Measurements from ENCODE around the gene HOXD9. TPM values are rescaled to one million over a fixed set of nuclear protein-coding genes. Genes with fewer than 3 reads are reported as not detected.
A peak's percentile ranks its signal among the peaks of the same experiment; 100 is the strongest.

HOXD9 gene
- total RNA-seq, 2 donors from 2014 or later: 0.33 to 1.6 TPM

DNA sequence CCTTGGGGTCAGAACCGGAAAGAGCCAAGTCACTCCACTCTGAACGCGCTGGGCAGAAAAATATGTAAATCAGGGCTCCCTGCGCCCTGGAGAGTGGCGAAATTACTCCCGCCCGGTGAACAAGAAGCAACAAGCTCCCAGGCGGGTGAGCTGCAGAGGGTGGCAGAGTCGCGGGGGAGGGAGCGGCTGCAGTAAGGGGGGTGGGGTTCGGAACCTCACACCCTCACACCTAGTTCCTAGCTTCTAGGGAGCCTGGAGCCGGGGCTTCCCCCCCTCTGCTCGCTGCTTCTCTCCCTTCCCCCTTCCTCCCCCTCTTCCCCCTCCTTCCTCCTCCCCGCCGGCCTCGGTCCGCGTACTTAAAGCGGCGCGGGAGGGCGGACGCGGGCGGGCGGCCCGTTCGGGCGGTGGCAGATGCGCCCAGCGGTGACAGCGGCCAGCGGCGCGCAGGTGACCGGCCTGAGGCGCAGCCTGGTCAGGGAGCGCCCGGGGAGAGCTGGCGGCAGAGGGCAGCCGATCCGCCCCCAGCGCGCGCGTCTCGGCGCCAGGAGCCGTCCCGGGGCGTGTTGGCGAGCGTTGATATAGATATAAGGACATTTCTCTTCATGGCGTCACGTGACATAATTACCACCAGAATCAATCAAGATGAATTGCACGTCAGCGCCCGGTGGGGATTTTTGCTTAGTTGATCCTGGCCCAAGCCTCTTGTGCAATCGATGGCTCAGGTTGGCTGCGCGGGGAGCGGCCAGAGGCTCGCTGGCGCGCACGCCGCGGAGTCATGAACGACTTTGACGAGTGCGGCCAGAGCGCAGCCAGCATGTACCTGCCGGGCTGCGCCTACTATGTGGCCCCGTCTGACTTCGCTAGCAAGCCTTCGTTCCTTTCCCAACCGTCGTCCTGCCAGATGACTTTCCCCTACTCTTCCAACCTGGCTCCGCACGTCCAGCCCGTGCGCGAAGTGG lies 15.7 kb upstream of the HOXD9 start, which contains the start of gene HOXD11:
Gene HOXD11, plus strand, starts transcription at position 700 of the 959 bp plus-strand sequence. Its CDS starts 76 bp downstream, at position 776.
- Histone ChIP-seq H3K4me1 (peaks cover 22% of the 10 kb centered on the region), H3K27ac (no peak within 1 kb of the TSS), H3K4me3 (no peak within 1 kb of the TSS), H3K36me3 (replicated peaks in 1 of 2; ENCODE audit: insufficient read depth in 1 of 2, low read depth in 2 of 2) (no peaks in the 10 kb centered on the region), H3K9me3 (no peaks in the 10 kb centered on the region), H3K27me3 (peaks cover 0 to 72% of the 10 kb centered on the region in 2 donors)
- WGBS, 2 donors: 0 to 2% methylated on average over 8 to 71 of the region's 85 CpGs
- no peak for TF ChIP-seq POLR2A (IDR thresholded peaks at IDR 0.05)
- TF ChIP-seq, protein P1, sequence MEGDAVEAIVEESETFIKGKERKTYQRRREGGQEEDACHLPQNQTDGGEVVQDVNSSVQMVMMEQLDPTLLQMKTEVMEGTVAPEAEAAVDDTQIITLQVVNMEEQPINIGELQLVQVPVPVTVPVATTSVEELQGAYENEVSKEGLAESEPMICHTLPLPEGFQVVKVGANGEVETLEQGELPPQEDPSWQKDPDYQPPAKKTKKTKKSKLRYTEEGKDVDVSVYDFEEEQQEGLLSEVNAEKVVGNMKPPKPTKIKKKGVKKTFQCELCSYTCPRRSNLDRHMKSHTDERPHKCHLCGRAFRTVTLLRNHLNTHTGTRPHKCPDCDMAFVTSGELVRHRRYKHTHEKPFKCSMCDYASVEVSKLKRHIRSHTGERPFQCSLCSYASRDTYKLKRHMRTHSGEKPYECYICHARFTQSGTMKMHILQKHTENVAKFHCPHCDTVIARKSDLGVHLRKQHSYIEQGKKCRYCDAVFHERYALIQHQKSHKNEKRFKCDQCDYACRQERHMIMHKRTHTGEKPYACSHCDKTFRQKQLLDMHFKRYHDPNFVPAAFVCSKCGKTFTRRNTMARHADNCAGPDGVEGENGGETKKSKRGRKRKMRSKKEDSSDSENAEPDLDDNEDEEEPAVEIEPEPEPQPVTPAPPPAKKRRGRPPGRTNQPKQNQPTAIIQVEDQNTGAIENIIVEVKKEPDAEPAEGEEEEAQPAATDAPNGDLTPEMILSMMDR (IDR thresholded peaks at IDR 0.05): no peak
- intact Hi-C loops (cut with DNase I): no loop called here
- DNase-seq: peak in 2 of 4 donors; percentile 31 to 42
- peak; percentile 62 for ATAC-seq

DNA sequence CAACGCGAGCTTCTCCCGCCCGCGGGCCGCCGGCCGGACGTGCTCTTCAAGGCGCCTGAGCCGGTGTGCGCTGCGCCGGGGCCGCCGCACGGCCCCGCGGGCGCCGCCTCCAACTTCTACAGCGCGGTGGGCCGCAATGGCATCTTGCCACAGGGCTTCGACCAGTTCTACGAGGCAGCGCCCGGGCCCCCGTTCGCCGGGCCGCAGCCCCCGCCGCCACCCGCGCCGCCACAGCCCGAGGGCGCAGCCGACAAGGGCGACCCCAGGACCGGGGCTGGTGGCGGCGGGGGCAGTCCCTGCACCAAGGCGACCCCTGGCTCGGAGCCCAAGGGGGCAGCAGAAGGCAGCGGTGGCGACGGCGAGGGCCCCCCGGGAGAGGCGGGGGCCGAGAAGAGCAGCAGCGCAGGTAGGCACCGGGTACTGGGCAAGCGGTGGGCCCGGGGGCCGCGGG lies 14.8 kb upstream of the HOXD9 start:
- no peak for TF ChIP-seq POLR2A (IDR thresholded peaks at IDR 0.05)
- TF ChIP-seq, protein P1 (IDR thresholded peaks at IDR 0.05): no peak
- intact Hi-C loops (cut with DNase I): no loop called here
- peaks cover 22% of the 10 kb centered on the region for H3K4me1 ChIP-seq
- no peak overlapping the region for H3K27ac ChIP-seq
- H3K27me3 ChIP-seq: peaks cover 0 to 77% of the 10 kb centered on the region in 2 donors
- ATAC-seq (no peak), DNase-seq (no peak)
- no peaks in the 10 kb centered on the region for H3K36me3 ChIP-seq (replicated peaks in 1 of 2; ENCODE audit: insufficient read depth in 1 of 2, low read depth in 2 of 2)
- H3K9me3 ChIP-seq: no peaks in the 10 kb centered on the region
- 4% methylated on average over 54 of the region's 59 CpGs; no CpG with 5 or more reads in 1 of the 2 donors for WGBS, 2 donors
- no peak overlapping the region for H3K4me3 ChIP-seq

DNA sequence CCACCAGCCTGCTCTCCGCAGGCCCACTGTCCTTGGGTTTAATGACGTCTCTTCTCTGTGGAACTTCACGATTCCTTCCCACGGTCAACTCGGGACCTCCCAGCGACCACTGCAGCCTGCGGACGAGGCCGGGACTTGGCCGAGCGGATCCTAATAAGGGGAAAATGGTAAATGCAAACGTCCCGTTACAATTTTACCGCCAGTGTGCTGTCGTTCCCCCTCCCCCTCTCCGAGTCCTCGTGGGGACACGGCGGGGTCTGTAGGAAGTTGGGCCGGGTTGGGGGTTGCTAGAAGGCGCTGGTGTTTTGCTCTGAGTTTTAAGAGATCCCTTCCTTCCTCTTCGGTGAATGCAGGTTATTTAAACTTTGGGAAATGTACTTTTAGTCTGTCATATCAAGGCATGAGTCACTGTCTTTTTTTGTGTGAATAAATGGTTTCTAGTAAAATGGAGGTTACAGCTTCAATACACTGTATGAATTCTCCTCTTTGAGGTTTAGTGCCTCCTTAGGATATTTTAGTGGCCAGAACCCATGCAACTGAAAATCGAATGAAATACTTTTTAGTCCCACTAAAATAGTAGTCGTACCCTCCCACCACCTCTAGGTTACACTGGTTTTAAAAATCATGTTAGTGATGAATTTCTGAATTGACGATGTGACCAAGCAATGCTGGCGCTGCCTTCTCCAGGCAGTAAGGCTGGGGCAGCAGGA lies 13.2 kb upstream of the HOXD9 start:
- Histone ChIP-seq H3K27me3 (peaks cover 0 to 78% of the 10 kb centered on the region in 2 donors), H3K4me3 (no peak overlapping the region), H3K36me3 (replicated peaks in 1 of 2; ENCODE audit: insufficient read depth in 1 of 2, low read depth in 2 of 2) (no peaks in the 10 kb centered on the region), H3K9me3 (no peaks in the 10 kb centered on the region), H3K4me1 (peaks cover 20% of the 10 kb centered on the region), H3K27ac (no peak overlapping the region)
- no peak for TF ChIP-seq POLR2A (IDR thresholded peaks at IDR 0.05)
- TF ChIP-seq, protein P1 (IDR thresholded peaks at IDR 0.05): no peak
- intact Hi-C loops (cut with DNase I): no loop called here
- WGBS, 2 donors: 5 to 6% methylated on average over 26 of the region's 26 CpGs
- DNase-seq (no peak), ATAC-seq (no peak)

DNA sequence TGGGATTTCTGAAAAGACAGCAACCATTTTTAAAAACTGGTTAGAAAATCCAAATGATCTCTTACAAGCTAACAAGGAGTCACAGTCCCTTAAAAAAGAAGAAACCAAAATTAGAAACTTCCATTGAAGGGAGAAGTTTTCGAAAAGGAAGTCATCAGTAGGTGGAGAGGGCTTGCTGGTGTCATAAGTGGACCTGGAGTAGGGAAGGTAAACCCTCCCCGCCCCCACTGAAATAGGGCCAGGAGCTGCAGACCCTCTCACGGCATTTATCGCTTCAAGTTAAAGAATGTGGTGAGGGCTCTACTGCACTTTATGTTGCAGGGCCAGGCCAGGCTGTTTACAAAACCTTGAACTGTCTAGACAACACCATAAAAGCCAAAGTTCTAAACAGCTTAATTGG lies 12.6 kb upstream of the HOXD9 start:
- H3K36me3 ChIP-seq (replicated peaks in 1 of 2; ENCODE audit: insufficient read depth in 1 of 2, low read depth in 2 of 2): no peaks in the 10 kb centered on the region
- H3K4me3 ChIP-seq: no peak overlapping the region
- H3K27me3 ChIP-seq: peaks cover 0 to 72% of the 10 kb centered on the region in 2 donors
- no peak overlapping the region for H3K27ac ChIP-seq
- H3K9me3 ChIP-seq: no peaks in the 10 kb centered on the region
- TF ChIP-seq POLR2A (IDR thresholded peaks at IDR 0.05): no peak
- TF ChIP-seq, protein P1 (IDR thresholded peaks at IDR 0.05): no peak
- peaks cover 15% of the 10 kb centered on the region for H3K4me1 ChIP-seq
- WGBS, 2 donors: 9 to 26% methylated on average over 4 of the region's 4 CpGs
- no peak for ATAC-seq
- no peak for DNase-seq
- intact Hi-C loops (cut with DNase I): no loop called here

Data from body of pancreas (tissue), 4 donors.